ENCODE measurements around the gene FDXACB1.

Gene FDXACB1

DNA sequence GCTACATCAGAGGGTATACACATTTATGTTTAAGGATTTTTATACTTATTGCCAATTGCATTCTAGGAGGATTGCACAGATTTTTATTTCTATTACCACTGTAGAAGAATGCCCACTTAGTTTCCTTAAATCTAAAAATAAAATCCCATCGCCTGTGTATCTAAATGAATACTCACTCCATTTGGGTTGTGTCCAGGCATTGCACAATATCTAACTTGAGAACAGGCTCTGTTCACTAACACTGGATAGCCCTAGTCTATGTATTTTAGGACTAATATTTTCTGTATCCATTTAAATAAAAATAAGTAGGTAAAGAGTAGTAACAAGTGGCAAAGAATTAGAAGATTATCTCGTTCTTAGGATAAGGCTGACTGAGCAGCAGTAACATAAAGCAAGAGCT is 43.8 kb upstream of the FDXACB1 start:
- no peaks in the 10 kb centered on the region for H3K36me3 ChIP-seq
- no peak overlapping the region for H3K4me3 ChIP-seq (ENCODE audit: low read depth, low read length)
- DNase-seq: no peak
- no peak overlapping the region for H3K27ac ChIP-seq
- H3K9me3 ChIP-seq (ENCODE audit: severe bottlenecking): no peaks in the 10 kb centered on the region
- no peak for TF ChIP-seq CTCF (IDR thresholded peaks at IDR 0.05; ENCODE audit: low read depth, low read length)
- no peaks in the 10 kb centered on the region for H3K27me3 ChIP-seq (ENCODE audit: insufficient read depth, low read depth, severe bottlenecking)

GRCh38 chr11:111921541-111922230 is 42.7 kb upstream of the FDXACB1 start:
- no peaks in the 10 kb centered on the region for H3K27me3 ChIP-seq (ENCODE audit: insufficient read depth, low read depth, severe bottlenecking)
- no peaks in the 10 kb centered on the region for H3K36me3 ChIP-seq
- no peak for TF ChIP-seq CTCF (IDR thresholded peaks at IDR 0.05; ENCODE audit: low read depth, low read length)
- no peak overlapping the region for H3K27ac ChIP-seq
- no peak overlapping the region for H3K4me3 ChIP-seq (ENCODE audit: low read depth, low read length)
- DNase-seq: no peak
- no peaks in the 10 kb centered on the region for H3K9me3 ChIP-seq (ENCODE audit: severe bottlenecking)

- H3K36me3 ChIP-seq: no peaks in the 10 kb centered on the region
- no peak for TF ChIP-seq CTCF (IDR thresholded peaks at IDR 0.05; ENCODE audit: low read depth, low read length)
- no peak overlapping the region for H3K27ac ChIP-seq
- H3K4me3 ChIP-seq (ENCODE audit: low read depth, low read length): no peak overlapping the region
- H3K9me3 ChIP-seq (ENCODE audit: severe bottlenecking): no peaks in the 10 kb centered on the region
- DNase-seq: no peak
- H3K27me3 ChIP-seq (ENCODE audit: insufficient read depth, low read depth, severe bottlenecking): no peaks in the 10 kb centered on the region
Measured at GRCh38 chr11:111920908-111921307, 41.9 kb upstream of the FDXACB1 start.

DNA sequence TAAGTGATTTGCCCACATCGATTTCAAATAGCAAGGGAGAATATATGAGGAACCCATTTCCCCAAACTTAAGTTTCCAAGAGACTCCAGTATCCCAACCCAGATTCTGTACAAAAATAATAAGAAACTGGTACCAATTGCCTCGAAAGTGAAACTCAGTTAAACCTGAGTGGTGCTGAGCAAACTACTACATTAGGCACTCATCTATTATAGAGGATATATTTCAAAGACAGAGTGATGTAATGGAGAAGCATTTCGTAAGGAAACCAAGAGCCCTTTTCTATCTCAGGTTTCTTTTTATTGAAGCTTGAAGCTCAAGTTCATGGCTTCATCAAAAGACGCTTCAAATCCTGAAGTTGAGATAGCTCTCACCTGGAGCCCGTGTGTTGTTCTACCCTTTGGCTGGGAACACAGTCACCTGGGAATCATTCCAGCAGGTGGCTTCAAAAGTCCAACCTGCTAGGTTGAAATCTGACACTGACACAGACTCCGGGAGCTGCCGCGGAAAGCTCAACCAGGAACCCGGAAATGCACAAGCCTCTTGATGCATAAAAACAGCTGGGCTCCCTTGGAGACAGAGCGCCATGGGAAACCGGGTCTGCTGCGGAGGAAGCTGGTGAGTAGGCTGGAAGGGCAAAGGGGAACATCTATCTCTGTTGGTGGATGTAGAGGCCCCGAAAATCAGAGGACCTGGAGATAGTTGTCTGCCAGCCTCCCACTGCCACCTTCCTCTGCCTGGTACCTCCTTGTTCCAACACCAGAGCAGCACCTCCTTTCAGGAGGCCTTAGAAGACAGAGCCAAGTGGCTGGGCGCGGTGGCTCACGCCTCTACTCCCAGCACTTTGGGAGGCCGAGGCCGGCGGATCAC is 39.7 kb upstream of the FDXACB1 start, which contains the start of gene C11orf52:
Gene C11orf52 (plus strand): TSS at position 524 of the 867 bp plus-strand sequence. CDS start 60 bp downstream, at position 584.
- no peak for TF ChIP-seq CTCF (IDR thresholded peaks at IDR 0.05; ENCODE audit: low read depth, low read length)
- no peak for DNase-seq
- H3K27ac ChIP-seq: no peak within 1 kb of the TSS
- no peak within 1 kb of the TSS for H3K4me3 ChIP-seq (ENCODE audit: low read depth, low read length)
- H3K36me3 ChIP-seq: no peaks in the 10 kb centered on the region
- H3K27me3 ChIP-seq (ENCODE audit: insufficient read depth, low read depth, severe bottlenecking): no peaks in the 10 kb centered on the region
- H3K9me3 ChIP-seq (ENCODE audit: severe bottlenecking): no peaks in the 10 kb centered on the region

DNA sequence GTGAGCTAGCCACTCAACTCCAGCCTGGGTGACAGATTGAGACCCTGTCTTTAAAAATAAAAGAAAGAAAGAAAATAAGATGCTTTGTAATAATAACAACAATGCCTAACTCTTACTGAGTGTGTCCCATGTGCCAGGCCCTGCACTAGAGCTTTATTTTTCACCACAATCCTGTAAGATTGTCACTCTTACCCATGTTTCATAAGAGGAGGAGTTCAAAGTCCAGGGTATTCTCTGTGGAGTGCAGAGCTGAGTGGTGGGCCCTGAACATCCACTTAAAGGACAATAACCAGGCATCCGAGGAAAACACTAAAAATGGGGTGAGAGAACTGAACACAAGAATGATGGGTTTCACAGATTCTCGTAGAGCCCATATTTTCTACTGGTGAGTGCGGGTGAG is 38.8 kb upstream of the FDXACB1 start:
- TF ChIP-seq CTCF (IDR thresholded peaks at IDR 0.05; ENCODE audit: low read depth, low read length): no peak
- Histone ChIP-seq H3K36me3 (no peaks in the 10 kb centered on the region), H3K27ac (no peak overlapping the region), H3K4me3 (ENCODE audit: low read depth, low read length) (no peak overlapping the region), H3K9me3 (ENCODE audit: severe bottlenecking) (no peaks in the 10 kb centered on the region), H3K27me3 (ENCODE audit: insufficient read depth, low read depth, severe bottlenecking) (no peaks in the 10 kb centered on the region)
- DNase-seq: no peak
